Measurements from ENCODE around the gene DNAH7. TPM values are rescaled to one million over a fixed set of nuclear protein-coding genes. Genes with fewer than 3 reads are reported as not detected.

The DNAH7 gene
- total RNA-seq, 1 experiment from 2014 or later: 0.09 TPM

- H3K4ac ChIP-seq (ENCODE audit: low read depth, low read length): no peak overlapping the region
- no peak overlapping the region for H3K27ac Mint-ChIP-seq
- H2BK20ac ChIP-seq (ENCODE audit: low read depth, low read length, poor library complexity, severe bottlenecking): no peak overlapping the region
- no CpG with 5 or more reads among the region's 1 CpG for WGBS (ENCODE audit: extremely low coverage, insufficient read length, low lambda C conversion rate)
- H3K36me3 Mint-ChIP-seq (ENCODE audit: insufficient read depth in 1 of 3, low read depth in 3 of 3): no peaks in the 10 kb centered on the region
- H2BK5ac ChIP-seq (ENCODE audit: insufficient read length, low read length): no peak overlapping the region
- no peak overlapping the region for H2AFZ ChIP-seq (ENCODE audit: low read length)
- H3K27me3 ChIP-seq (ENCODE audit: insufficient read depth, low read length): no peaks in the 10 kb centered on the region
- no peak overlapping the region for H3K23ac ChIP-seq (ENCODE audit: insufficient read length, low read depth, low read length)
- H3K18ac ChIP-seq (ENCODE audit: insufficient read length, low read depth, low read length): no peak overlapping the region
- no peaks in the 10 kb centered on the region for H3K23me2 ChIP-seq (ENCODE audit: insufficient read length, low read depth, low read length, poor library complexity, severe bottlenecking)
- H3K9ac ChIP-seq (ENCODE audit: extremely low read depth, insufficient read length, low read length): no peak overlapping the region
- no peak overlapping the region for H2AK5ac ChIP-seq (ENCODE audit: insufficient read length, low read length)
- no peaks in the 10 kb centered on the region for H3K27me3 Mint-ChIP-seq (ENCODE audit: low read depth)
- no peak overlapping the region for H4K5ac ChIP-seq (ENCODE audit: insufficient read length, low read depth, low read length)
- no peak overlapping the region for H3K14ac ChIP-seq (ENCODE audit: insufficient read depth, low read length)
- H4K8ac ChIP-seq (replicated peaks; ENCODE audit: insufficient read length, low read depth, low read length): no peak overlapping the region
- H3K4me3 Mint-ChIP-seq: no peak overlapping the region
- H3K9me3 Mint-ChIP-seq: no peaks in the 10 kb centered on the region
- H2BK15ac ChIP-seq (ENCODE audit: low read depth, low read length): no peak overlapping the region
- H3K27ac ChIP-seq (ENCODE audit: insufficient read length, low read depth, low read length): no peak overlapping the region
- H3K9me3 ChIP-seq (ENCODE audit: control insufficient read depth, low read depth, low read length): no peaks in the 10 kb centered on the region
- H3K4me2 ChIP-seq (ENCODE audit: insufficient read depth, insufficient read length, low read length): no peak overlapping the region
- H4K91ac ChIP-seq (ENCODE audit: insufficient read length, low read depth, low read length): no peak overlapping the region
- no peaks in the 10 kb centered on the region for H3K79me1 ChIP-seq (ENCODE audit: insufficient read depth, low read depth, low read length, poor library complexity, severe bottlenecking)
- no peak for DNase-seq
- H3T11ph ChIP-seq (ENCODE audit: low read length): no peak overlapping the region
- H3K4me1 Mint-ChIP-seq: no peaks in the 10 kb centered on the region
- no peaks in the 10 kb centered on the region for H3K79me2 ChIP-seq (ENCODE audit: insufficient read depth, low read length)
- no peak overlapping the region for H2BK12ac ChIP-seq (ENCODE audit: insufficient read length, low read depth, low read length)
- no peak overlapping the region for H3K56ac ChIP-seq (ENCODE audit: insufficient read length, low read depth, low read length)
- TF ChIP-seq, protein P1, sequence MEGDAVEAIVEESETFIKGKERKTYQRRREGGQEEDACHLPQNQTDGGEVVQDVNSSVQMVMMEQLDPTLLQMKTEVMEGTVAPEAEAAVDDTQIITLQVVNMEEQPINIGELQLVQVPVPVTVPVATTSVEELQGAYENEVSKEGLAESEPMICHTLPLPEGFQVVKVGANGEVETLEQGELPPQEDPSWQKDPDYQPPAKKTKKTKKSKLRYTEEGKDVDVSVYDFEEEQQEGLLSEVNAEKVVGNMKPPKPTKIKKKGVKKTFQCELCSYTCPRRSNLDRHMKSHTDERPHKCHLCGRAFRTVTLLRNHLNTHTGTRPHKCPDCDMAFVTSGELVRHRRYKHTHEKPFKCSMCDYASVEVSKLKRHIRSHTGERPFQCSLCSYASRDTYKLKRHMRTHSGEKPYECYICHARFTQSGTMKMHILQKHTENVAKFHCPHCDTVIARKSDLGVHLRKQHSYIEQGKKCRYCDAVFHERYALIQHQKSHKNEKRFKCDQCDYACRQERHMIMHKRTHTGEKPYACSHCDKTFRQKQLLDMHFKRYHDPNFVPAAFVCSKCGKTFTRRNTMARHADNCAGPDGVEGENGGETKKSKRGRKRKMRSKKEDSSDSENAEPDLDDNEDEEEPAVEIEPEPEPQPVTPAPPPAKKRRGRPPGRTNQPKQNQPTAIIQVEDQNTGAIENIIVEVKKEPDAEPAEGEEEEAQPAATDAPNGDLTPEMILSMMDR (conservative IDR thresholded peaks at IDR 0.05): no peak
- no peak overlapping the region for H2BK120ac ChIP-seq (ENCODE audit: low read depth, low read length, poor library complexity, severe bottlenecking)
- H3K4me1 ChIP-seq (ENCODE audit: insufficient read depth, low read length): no peaks in the 10 kb centered on the region
- no peaks in the 10 kb centered on the region for H4K20me1 ChIP-seq (ENCODE audit: control insufficient read depth, insufficient read depth, insufficient read length)
Observed at GRCh38 chr2:195838002-195838401, 230.6 kb downstream of the DNAH7 start.

All from H9 (cell line).